ENCODE data around the gene BROX. TPM values are rescaled to one million over a fixed set of nuclear protein-coding genes. Genes with fewer than 3 reads are reported as not detected.

BROX gene
- polyA plus RNA-seq, 1 donor (not counting 4 experiments of a cell fraction or from before 2014, with no cell fraction given): 9.6 TPM

DNA sequence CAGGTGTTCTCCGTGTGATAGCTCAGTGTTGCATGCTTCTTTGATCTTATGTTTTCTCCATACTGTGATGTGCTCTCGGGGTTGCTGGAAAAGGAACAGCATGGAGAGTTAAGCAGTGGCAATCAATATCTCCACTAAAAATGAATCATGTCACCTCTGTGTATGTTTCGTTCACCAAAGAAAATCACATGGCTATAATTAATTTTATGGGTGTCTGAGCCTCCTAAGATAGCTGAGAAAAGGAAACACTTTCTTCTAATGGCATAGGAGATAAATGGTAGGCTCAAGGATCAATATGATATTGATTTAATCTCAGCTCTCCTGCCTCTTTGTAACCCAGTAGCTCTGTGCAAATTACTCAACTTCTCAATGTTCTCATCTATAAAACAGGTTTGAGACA, 38.9 kb downstream of the BROX start:
- Histone ChIP-seq H3K79me2 (ENCODE audit: control insufficient read depth, insufficient read depth, low read length) (no peaks in the 10 kb centered on the region), H3K9ac (ENCODE audit: control insufficient read depth, extremely low read depth, insufficient read depth, low read length) (no peak overlapping the region), H3K27ac (ENCODE audit: control insufficient read depth, insufficient read depth, low read length) (no peak overlapping the region), H3K36me3 (ENCODE audit: control insufficient read depth in 2 of 2, extremely low read depth in 1 of 2, insufficient read depth in 2 of 2, low read length in 2 of 2) (no peaks in the 10 kb centered on the region), H3K4me3 (ENCODE audit: control insufficient read depth in 2 of 3, extremely low read depth in 1 of 3, insufficient read depth in 2 of 3, low read depth in 1 of 3, low read length in 3 of 3) (no peak overlapping the region), H3K4me2 (ENCODE audit: control insufficient read depth, extremely low read depth, insufficient read depth, low read depth, low read length) (no peak overlapping the region), H4K20me1 (ENCODE audit: control insufficient read depth, extremely low read depth, insufficient read depth, low read length) (no peaks in the 10 kb centered on the region), H3K27me3 (ENCODE audit: control insufficient read depth, extremely low read depth, insufficient read depth, low read length) (no peaks in the 10 kb centered on the region), H3K9me3 (ENCODE audit: control insufficient read depth, low read depth, low read length) (no peaks in the 10 kb centered on the region), H2AFZ (ENCODE audit: control insufficient read depth, low read length) (no peak overlapping the region), H3K9me1 (ENCODE audit: control insufficient read depth, extremely low read depth, insufficient read depth, low read length) (no peaks in the 10 kb centered on the region), H3K4me1 (ENCODE audit: control insufficient read depth, extremely low read depth, insufficient read depth, low read length) (peaks cover 15% of the 10 kb centered on the region)
- dilution Hi-C loops (cut with MboI; ENCODE audit: extremely low pct_ligation_motif_present, low sequenced_read_pairs): no loop called here
- no peak for DNase-seq (ENCODE audit: low read depth, low spot score)
- FAIRE-seq: no peak
- no peak for TF ChIP-seq EZH2 (IDR thresholded peaks at IDR 0.05; ENCODE audit: low read length)
- TF ChIP-seq, protein P1, sequence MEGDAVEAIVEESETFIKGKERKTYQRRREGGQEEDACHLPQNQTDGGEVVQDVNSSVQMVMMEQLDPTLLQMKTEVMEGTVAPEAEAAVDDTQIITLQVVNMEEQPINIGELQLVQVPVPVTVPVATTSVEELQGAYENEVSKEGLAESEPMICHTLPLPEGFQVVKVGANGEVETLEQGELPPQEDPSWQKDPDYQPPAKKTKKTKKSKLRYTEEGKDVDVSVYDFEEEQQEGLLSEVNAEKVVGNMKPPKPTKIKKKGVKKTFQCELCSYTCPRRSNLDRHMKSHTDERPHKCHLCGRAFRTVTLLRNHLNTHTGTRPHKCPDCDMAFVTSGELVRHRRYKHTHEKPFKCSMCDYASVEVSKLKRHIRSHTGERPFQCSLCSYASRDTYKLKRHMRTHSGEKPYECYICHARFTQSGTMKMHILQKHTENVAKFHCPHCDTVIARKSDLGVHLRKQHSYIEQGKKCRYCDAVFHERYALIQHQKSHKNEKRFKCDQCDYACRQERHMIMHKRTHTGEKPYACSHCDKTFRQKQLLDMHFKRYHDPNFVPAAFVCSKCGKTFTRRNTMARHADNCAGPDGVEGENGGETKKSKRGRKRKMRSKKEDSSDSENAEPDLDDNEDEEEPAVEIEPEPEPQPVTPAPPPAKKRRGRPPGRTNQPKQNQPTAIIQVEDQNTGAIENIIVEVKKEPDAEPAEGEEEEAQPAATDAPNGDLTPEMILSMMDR (optimal IDR thresholded peaks at IDR 0.05 in 1 of 3, IDR thresholded peaks at IDR 0.05 in 1 of 3, conservative IDR thresholded peaks at IDR 0.05 in 1 of 3; ENCODE audit: extremely low read depth in 1 of 3, insufficient read depth in 2 of 3, low read length in 3 of 3): no peak

DNA sequence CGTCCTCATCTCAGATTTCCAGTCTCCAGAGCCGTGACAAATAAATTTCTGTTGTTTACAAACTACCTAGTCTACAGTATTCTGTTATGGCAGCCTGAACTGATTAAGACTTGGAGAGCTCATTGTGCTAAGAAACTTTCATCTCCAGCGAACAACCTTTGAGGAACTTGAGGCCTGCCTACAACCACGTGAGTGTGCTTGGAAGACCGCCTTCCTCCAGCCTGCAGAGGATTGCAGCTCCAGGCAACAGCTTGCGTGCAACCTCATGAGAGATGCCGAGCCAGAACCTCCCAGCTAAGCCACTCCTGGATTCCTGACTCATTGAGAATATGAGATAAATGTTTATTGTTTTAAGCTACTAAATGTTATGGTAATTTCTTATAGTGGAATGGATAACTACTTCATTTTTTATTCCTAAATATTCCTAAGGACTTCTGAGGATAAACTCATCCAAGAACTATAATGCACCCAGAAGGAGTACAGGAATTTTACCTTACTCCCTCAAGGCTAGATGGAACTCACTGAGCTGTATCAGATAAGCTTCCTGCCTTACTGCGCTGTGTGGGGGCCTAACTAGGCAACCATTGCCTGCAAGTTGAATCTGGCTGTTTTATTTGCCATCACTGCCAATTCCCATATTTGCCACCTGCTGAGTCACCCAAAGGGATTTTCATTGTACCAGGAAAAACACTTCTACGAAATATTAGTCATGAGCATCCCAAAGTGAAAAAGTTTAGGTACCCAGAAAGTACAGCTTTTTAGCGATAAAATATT, 42.2 kb downstream of the BROX start:
- Histone ChIP-seq H3K9me3 (ENCODE audit: control insufficient read depth, low read depth, low read length) (no peaks in the 10 kb centered on the region), H3K79me2 (ENCODE audit: control insufficient read depth, insufficient read depth, low read length) (no peaks in the 10 kb centered on the region), H3K36me3 (ENCODE audit: control insufficient read depth in 2 of 2, extremely low read depth in 1 of 2, insufficient read depth in 2 of 2, low read length in 2 of 2) (no peaks in the 10 kb centered on the region), H2AFZ (ENCODE audit: control insufficient read depth, low read length) (peak overlapping the region; percentile 65), H3K4me3 (ENCODE audit: control insufficient read depth in 2 of 3, extremely low read depth in 1 of 3, insufficient read depth in 2 of 3, low read depth in 1 of 3, low read length in 3 of 3) (no peak overlapping the region), H3K9me1 (ENCODE audit: control insufficient read depth, extremely low read depth, insufficient read depth, low read length) (no peaks in the 10 kb centered on the region), H4K20me1 (ENCODE audit: control insufficient read depth, extremely low read depth, insufficient read depth, low read length) (no peaks in the 10 kb centered on the region), H3K4me2 (ENCODE audit: control insufficient read depth, extremely low read depth, insufficient read depth, low read depth, low read length) (peak overlapping the region; percentile 72), H3K27ac (ENCODE audit: control insufficient read depth, insufficient read depth, low read length) (peak overlapping the region; percentile 84), H3K4me1 (ENCODE audit: control insufficient read depth, extremely low read depth, insufficient read depth, low read length) (peaks cover 15% of the 10 kb centered on the region), H3K9ac (ENCODE audit: control insufficient read depth, extremely low read depth, insufficient read depth, low read length) (peak overlapping the region; percentile 51), H3K27me3 (ENCODE audit: control insufficient read depth, extremely low read depth, insufficient read depth, low read length) (no peaks in the 10 kb centered on the region)
- TF ChIP-seq, protein P1 (optimal IDR thresholded peaks at IDR 0.05 in 1 of 3, IDR thresholded peaks at IDR 0.05 in 1 of 3, conservative IDR thresholded peaks at IDR 0.05 in 1 of 3; ENCODE audit: extremely low read depth in 1 of 3, insufficient read depth in 2 of 3, low read length in 3 of 3): no peak
- no peak for TF ChIP-seq EZH2 (IDR thresholded peaks at IDR 0.05; ENCODE audit: low read length)
- dilution Hi-C loops (cut with MboI; ENCODE audit: extremely low pct_ligation_motif_present, low sequenced_read_pairs): no loop called here
- FAIRE-seq: peak; percentile 93
- peak; percentile 45 for DNase-seq (ENCODE audit: low read depth, low spot score)

All from keratinocyte (primary cell).